ENCODE data around the gene ZNF774.

DNA sequence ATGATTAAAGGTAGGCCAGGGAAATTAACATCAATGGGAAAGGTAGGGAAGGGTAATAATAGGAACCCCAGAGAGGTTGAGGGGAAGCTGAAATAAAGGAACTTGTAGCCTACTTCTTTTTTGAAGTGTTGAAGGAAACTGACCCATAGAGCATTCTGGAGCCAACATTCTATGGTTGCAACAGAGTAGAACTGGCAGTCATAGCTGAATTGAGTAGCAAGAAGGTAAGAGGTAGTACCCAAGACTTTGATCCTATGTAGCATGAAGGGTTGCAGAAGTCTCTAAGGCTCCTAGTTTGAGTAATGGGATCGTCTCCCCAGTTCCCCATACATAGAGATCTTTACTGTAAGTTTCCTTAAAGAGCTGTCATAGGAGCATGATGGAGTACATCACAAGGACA is 7.4 kb upstream of the ZNF774 start:
- TF ChIP-seq EZH2phosphoT487 (IDR thresholded peaks at IDR 0.05; ENCODE audit: insufficient read depth, low read depth) = no peak
- no peak for TF ChIP-seq EZH2 (IDR thresholded peaks at IDR 0.05; ENCODE audit: insufficient read depth, poor library complexity, severe bottlenecking)

Measured in GM23248 (cell line).